Uterus (tissue), 2 donors: ENCODE data around the gene FBXO22.

Experiments used
- CTCF ChIP-seq, 4 experiments: fragments of 200-600 bp in 2 of 4; fragments of 450-650 bp in 2 of 4; sonication (generic) in 2 of 4; IDR thresholded peaks; one replicate each; pipeline ENCODE4 v1.5.1; 2016 to 2019; ENCODE audit warnings: antibody characterized with exemption in 4 of 4, mild to moderate bottlenecking in 2 of 4, moderate library complexity in 1 of 4
- POLR2A ChIP-seq, 2 donors: fragments of 450-650 bp; IDR thresholded peaks; one replicate each; pipeline ENCODE4 v1.6.1; 2016; ENCODE audit warnings: antibody characterized with exemption in 2 of 2, mild to moderate bottlenecking in 1 of 2, moderate library complexity in 1 of 2

- TF ChIP-seq CTCF (IDR thresholded peaks at IDR 0.05) (no peak), POLR2A (IDR thresholded peaks at IDR 0.05) (no peak)
Measured at GRCh38 chr15:75925440-75925839, 21.8 kb downstream of the FBXO22 start.
